ENCODE measurements around the gene EXOC6B. TPM values are rescaled to one million over a fixed set of nuclear protein-coding genes. Genes with fewer than 3 reads are reported as not detected.

The EXOC6B gene
- total and polyA plus RNA-seq, 2 of the 8 experiments (the other 6 are each of a cell fraction or from before 2014, with no cell fraction given) = 13.5 to 33.0 TPM

DNA sequence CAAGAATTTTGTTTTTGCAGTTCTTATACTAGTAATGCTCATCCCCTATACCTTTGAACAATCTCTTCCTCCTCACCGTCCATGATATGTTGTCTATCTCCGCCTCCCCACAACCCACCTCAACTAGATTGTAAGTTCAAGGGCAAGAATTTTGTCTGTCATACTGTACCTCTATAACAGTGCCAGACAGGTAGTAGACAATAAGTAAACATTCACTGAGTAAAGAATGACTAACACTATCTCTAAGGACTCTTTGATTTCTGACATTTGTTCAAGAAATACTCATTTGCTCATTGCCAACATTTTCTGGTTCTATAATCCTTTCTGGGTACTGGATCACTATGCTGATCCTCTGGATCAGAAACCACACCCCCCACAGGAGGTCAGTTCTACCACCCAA, 82.4 kb downstream of the EXOC6B start:
- H3K27me3 ChIP-seq (replicated peaks in 1 of 4; ENCODE audit: control insufficient read depth in 3 of 4, extremely low read depth in 1 of 4, insufficient read depth in 3 of 4, low read length in 3 of 4) = no peaks in the 10 kb centered on the region
- H3K4me3 ChIP-seq (ENCODE audit: extremely low read depth in 1 of 4, insufficient read depth in 2 of 4, low read depth in 3 of 4, low read length in 4 of 4) = no peak overlapping the region
- H2BK5ac ChIP-seq (ENCODE audit: low read depth, low read length) = no peak overlapping the region
- peaks cover 0 to under 1% (median 0%) of the 10 kb centered on the region in 4 experiments; a peak in 1 of 7 replicates for H3K4me1 ChIP-seq (replicated peaks in 1 of 4; ENCODE audit: control insufficient read depth in 3 of 4, insufficient read depth in 4 of 4, low read length in 3 of 4)
- H3K23me2 ChIP-seq (ENCODE audit: low read depth, low read length) = no peaks in the 10 kb centered on the region; the same call in 1 of the 2 replicates
- H3K9me3 ChIP-seq (ENCODE audit: insufficient read depth in 2 of 2, low read depth in 1 of 2, low read length in 1 of 2) = no peaks in the 10 kb centered on the region; a peak in 1 of 4 replicates
- H2BK12ac ChIP-seq (ENCODE audit: low read depth, low read length) = no peak overlapping the region
- H3K79me2 ChIP-seq (ENCODE audit: control insufficient read depth in 1 of 2, insufficient read depth in 2 of 2, low read length in 2 of 2) = no peaks in the 10 kb centered on the region
- H3K56ac ChIP-seq (replicated peaks; ENCODE audit: insufficient read length, low read depth, low read length) = no peak overlapping the region
- H3K18ac ChIP-seq (ENCODE audit: extremely low read depth, low read length) = no peak overlapping the region
- no peak overlapping the region for H4K5ac ChIP-seq (ENCODE audit: insufficient read length, low read depth, low read length)
- H2BK15ac ChIP-seq (ENCODE audit: low read length) = no peak overlapping the region
- no peak overlapping the region for H4K91ac ChIP-seq (replicated peaks; ENCODE audit: insufficient read length, low read length)
- no peak overlapping the region for H4K8ac ChIP-seq (ENCODE audit: extremely low read depth, insufficient read depth, low read length)
- no peak overlapping the region for H3K4me2 ChIP-seq (ENCODE audit: insufficient read depth in 1 of 2, low read depth in 2 of 2, low read length in 2 of 2)
- POLR2A ChIA-PET (ENCODE audit: partially characterized antibody) = no interaction called here
- H2AFZ ChIP-seq (ENCODE audit: low read length) = no peak overlapping the region
- no peaks in the 10 kb centered on the region for H4K20me1 ChIP-seq (replicated peaks in 1 of 2; ENCODE audit: control insufficient read depth in 1 of 2, insufficient read depth in 2 of 2, low read length in 2 of 2)
- H3K9ac ChIP-seq (replicated peaks in 1 of 4; ENCODE audit: extremely low read depth in 1 of 4, low read depth in 3 of 4, low read length in 3 of 4) = no peak overlapping the region
- H3K14ac ChIP-seq (ENCODE audit: insufficient read length) = no peak overlapping the region
- no peak overlapping the region for H3K27ac ChIP-seq (ENCODE audit: low read depth, low read length)
- H2AK5ac ChIP-seq (ENCODE audit: low read depth, low read length) = no peak overlapping the region
- no peak for DNase-seq (ENCODE audit: low read depth in 1 of 2, low spot score in 2 of 2)
- no peak overlapping the region for H3K23ac ChIP-seq (ENCODE audit: insufficient read length)
- no peak overlapping the region for H3K4ac ChIP-seq (replicated peaks; ENCODE audit: insufficient read length, low read depth, low read length)
- WGBS, 2 experiments (ENCODE audit: extremely low coverage in 1 of 2, insufficient coverage in 1 of 2, insufficient read length in 1 of 2, insufficient replicate concordance in 2 of 2, low coverage in 1 of 2, low lambda C conversion rate in 2 of 2, missing lambda C conversion rate in 1 of 2) = 100% methylated on average over 2 of the region's 2 CpGs; no CpG with 5 or more reads in 1 of the 2 experiments
- H3K79me1 ChIP-seq (ENCODE audit: low read depth, low read length) = no peaks in the 10 kb centered on the region
- peaks cover 0 to 3% (median 0%) of the 10 kb centered on the region in 4 experiments; a peak in 1 of 8 replicates for H3K36me3 ChIP-seq (ENCODE audit: control insufficient read depth in 2 of 4, insufficient read depth in 4 of 4, low read length in 3 of 4)
- H2BK120ac ChIP-seq (replicated peaks; ENCODE audit: low read depth, low read length) = no peak overlapping the region
- CTCF ChIA-PET (ENCODE audit: partially characterized antibody) = no interaction called here
- H2BK20ac ChIP-seq (ENCODE audit: low read length) = no peak overlapping the region
- FAIRE-seq = no peak
